ENCODE results near the gene RNF214. TPM values are rescaled to one million over a fixed set of nuclear protein-coding genes. Genes with fewer than 3 reads are reported as not detected.
"Not testable (repeated sequence)": the region's sequence is repeated elsewhere in the genome, so short reads cannot be mapped to it uniquely, and the experiment has no call there.

RNF214 gene
- total RNA-seq, 4 donors from 2014 or later = 5.0 to 10.5 (median 5.6) TPM

DNA sequence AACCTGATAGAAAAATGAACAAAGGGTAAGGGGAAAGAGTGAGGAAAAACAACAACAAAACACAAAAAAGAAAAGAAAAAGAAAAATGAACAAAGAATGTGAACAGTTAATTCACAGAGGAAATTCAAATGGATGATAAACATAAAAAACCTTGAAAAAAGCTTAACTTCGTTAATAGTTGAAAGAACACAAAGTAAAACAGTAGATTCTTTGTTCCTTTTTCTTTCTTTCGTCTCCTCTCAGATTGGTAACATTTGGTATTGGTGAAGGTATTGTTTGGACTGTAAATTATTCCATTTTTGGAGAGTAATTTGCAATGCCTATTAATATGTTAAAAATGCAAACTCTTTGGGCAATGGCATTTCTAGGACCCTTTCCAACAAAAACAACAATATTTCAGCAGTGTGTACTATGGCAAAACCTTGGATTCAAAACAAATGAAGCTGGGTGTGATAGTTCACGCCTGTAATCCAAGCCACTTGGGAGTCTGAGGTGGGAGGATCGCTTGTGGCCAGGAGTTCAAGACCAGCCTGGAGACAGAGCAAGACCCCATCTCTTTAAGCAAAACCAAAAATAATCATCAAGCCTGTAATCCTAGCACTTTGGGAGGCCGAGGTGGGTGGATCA, 86.9 kb downstream of the RNF214 start:
- no peak for TF ChIP-seq CTCF (IDR thresholded peaks at IDR 0.05)
- no peak for TF ChIP-seq POLR2A (IDR thresholded peaks at IDR 0.05)
- DNase-seq = no peak
- H3K36me3 ChIP-seq = no peaks in the 10 kb centered on the region
- no peaks in the 10 kb centered on the region for H3K9me3 ChIP-seq
- no peaks in the 10 kb centered on the region for H3K27me3 ChIP-seq
- peaks cover 12 to 28% (median 18%) of the 10 kb centered on the region in 3 donors for H3K4me1 ChIP-seq
- no peak overlapping the region for H3K4me3 ChIP-seq
- intact Hi-C loops (cut with DNase I) = no loop called here
- no peak overlapping the region for H3K27ac ChIP-seq
- WGBS, 2 donors = 67 to 78% methylated on average over 5 of the region's 5 CpGs

- Histone ChIP-seq H3K27ac (peak overlapping the region in 3 of 4 donors; percentile 86 to 96 (median 95)), H3K4me1 (peaks cover 7 to 24% (median 11%) of the 10 kb centered on the region in 3 donors), H3K4me3 (peak overlapping the region; percentile 45 to 89 (median 64))
- H3K27me3 ChIP-seq; H3K9me3 ChIP-seq; intact Hi-C loops (cut with DNase I); H3K36me3 ChIP-seq; DNase-seq: not testable (repeated sequence)
- WGBS, 2 donors = 11 to 12% methylated on average over 5 of the region's 5 CpGs
Observed at GRCh38 chr11:117327255-117327566, 94.7 kb downstream of the RNF214 start.

DNA sequence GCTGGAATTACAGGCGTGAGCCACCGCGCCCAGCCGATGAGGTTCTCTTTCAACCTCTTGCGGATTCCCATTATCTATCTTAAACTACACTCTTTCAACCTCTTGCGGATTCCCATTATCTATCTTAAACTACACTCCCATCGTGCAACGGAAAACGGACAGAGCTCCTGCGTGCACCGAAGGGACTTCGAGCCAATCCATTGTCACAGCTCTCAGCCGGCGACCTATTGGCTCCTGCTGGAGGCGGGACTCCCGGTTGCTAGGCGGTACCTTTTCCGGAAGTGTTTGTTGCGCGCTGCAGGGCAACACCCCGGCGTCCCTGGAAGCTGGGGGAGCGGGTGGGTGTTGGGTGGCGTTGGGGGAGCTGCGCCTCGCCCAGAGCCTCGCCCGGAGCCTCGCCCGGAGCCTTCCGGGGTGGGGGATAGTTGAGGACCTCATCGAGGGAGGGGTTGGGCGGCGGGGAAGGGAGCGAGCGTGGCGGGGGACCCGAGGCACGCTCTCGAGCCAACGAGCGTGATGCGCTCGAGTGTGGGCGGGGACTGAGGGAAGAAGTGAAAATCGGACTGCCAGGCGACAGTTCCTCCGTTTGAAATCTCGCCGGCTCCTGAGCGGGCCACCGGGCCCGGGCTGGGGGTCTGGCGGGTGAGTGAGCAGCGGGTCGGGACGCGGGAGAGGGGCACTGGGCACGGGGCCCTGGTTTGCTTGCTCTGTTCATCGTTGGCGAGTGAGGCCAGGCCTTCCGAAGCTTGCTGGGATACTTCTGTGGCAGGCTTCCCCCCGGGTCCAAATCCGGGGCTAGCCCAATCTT, 95.3 kb downstream of the RNF214 start, which contains the start of gene CEP164:
CEP164 (plus strand) TSS at position 288 of the 808 bp plus-strand sequence. CDS start 10,733 bp downstream, outside the sequence.
- Histone ChIP-seq H3K27me3 (no peaks in the 10 kb centered on the region), H3K4me1 (peaks cover 7 to 24% (median 11%) of the 10 kb centered on the region in 3 donors), H3K4me3 (peak within 1 kb of the TSS; percentile 45 to 89 (median 64)), H3K27ac (peak within 1 kb of the TSS; percentile 79 to 96 (median 90)), H3K36me3 (no peaks in the 10 kb centered on the region), H3K9me3 (no peaks in the 10 kb centered on the region)
- DNase-seq = peak; percentile 85
- WGBS, 2 donors = 0% methylated on average over 23 to 42 of the region's 64 CpGs
- TF ChIP-seq POLR2A (IDR thresholded peaks at IDR 0.05) (peak in 2 of 4 donors; percentile 44 to 59), CTCF (IDR thresholded peaks at IDR 0.05) (peak in 1 of 6 experiments; percentile 4)
- intact Hi-C loops (cut with DNase I) = no loop called here

GRCh38 chr11:117328375-117329010, 96.0 kb downstream of the RNF214 start:
- H3K27me3 ChIP-seq = no peaks in the 10 kb centered on the region
- 5 to 7% methylated on average over 15 of the region's 15 CpGs for WGBS, 2 donors
- H3K4me1 ChIP-seq = peaks cover 7 to 24% (median 11%) of the 10 kb centered on the region in 3 donors
- H3K9me3 ChIP-seq = no peaks in the 10 kb centered on the region
- peak overlapping the region; percentile 79 to 96 (median 90) for H3K27ac ChIP-seq
- no peak for TF ChIP-seq POLR2A (IDR thresholded peaks at IDR 0.05)
- no peak for TF ChIP-seq CTCF (IDR thresholded peaks at IDR 0.05)
- intact Hi-C loops (cut with DNase I) = no loop called here
- no peaks in the 10 kb centered on the region for H3K36me3 ChIP-seq
- peak overlapping the region; percentile 45 to 89 (median 64) for H3K4me3 ChIP-seq
- DNase-seq = no peak

GRCh38 chr11:117332843-117333242, 100.4 kb downstream of the RNF214 start:
- H3K36me3 ChIP-seq = peaks cover 0 to 31% (median 0%) of the 10 kb centered on the region in 3 donors
- H3K4me1 ChIP-seq = peaks cover 7 to 24% (median 11%) of the 10 kb centered on the region in 3 donors
- TF ChIP-seq CTCF (IDR thresholded peaks at IDR 0.05) (no peak), POLR2A (IDR thresholded peaks at IDR 0.05) (no peak)
- intact Hi-C loops (cut with DNase I) = no loop called here
- DNase-seq = no peak
- H3K9me3 ChIP-seq = no peaks in the 10 kb centered on the region
- WGBS, 2 donors = 50 to 53% methylated on average over 2 of the region's 2 CpGs
- no peaks in the 10 kb centered on the region for H3K27me3 ChIP-seq
- no peak overlapping the region for H3K4me3 ChIP-seq
- H3K27ac ChIP-seq = no peak overlapping the region

Measured in esophagus squamous epithelium (tissue), 5 donors.